ENCODE data around the gene C1orf116.

The C1orf116 gene

GRCh38 chr1:206974140-206974539 is 58.4 kb downstream of the C1orf116 start:
- Histone ChIP-seq H3K9me2 (replicated peaks; ENCODE audit: low read depth, low read length) (no peaks in the 10 kb centered on the region), H3K79me2 (ENCODE audit: insufficient read depth, low read length) (no peaks in the 10 kb centered on the region), H3F3A (ENCODE audit: low read depth) (no peaks in the 10 kb centered on the region), H3K4me2 (ENCODE audit: low read depth, low read length, poor library complexity, severe bottlenecking) (no peak overlapping the region), H2AFZ (ENCODE audit: low read length) (no peak overlapping the region), H3K9me3 (ENCODE audit: insufficient read depth, low read depth, low read length) (no peaks in the 10 kb centered on the region), H3K4me1 (ENCODE audit: insufficient read depth, low read length, poor library complexity, severe bottlenecking) (no peaks in the 10 kb centered on the region), H3K36me3 (ENCODE audit: insufficient read depth, low read length) (no peaks in the 10 kb centered on the region), H4K20me1 (ENCODE audit: insufficient read depth, low read length, poor library complexity, severe bottlenecking) (no peaks in the 10 kb centered on the region), H3K4me3 (ENCODE audit: low read length, poor library complexity, severe bottlenecking) (no peak overlapping the region), H3K27me3 (ENCODE audit: insufficient read depth, low read length, poor library complexity, severe bottlenecking) (peaks cover 4% of the 10 kb centered on the region), H3K9ac (ENCODE audit: low read depth, low read length, poor library complexity, severe bottlenecking) (no peak overlapping the region)
- TF ChIP-seq EZH2phosphoT487 (IDR thresholded peaks at IDR 0.05; ENCODE audit: borderline replicate concordance) (no peak), CTCF (conservative IDR thresholded peaks at IDR 0.05; ENCODE audit: low read length) (no peak)

GRCh38 chr1:206972728-206973127 is 59.8 kb downstream of the C1orf116 start:
- no peaks in the 10 kb centered on the region for H3F3A ChIP-seq (ENCODE audit: low read depth)
- H3K79me2 ChIP-seq (ENCODE audit: insufficient read depth, low read length): no peaks in the 10 kb centered on the region
- peaks cover 1% of the 10 kb centered on the region for H3K4me1 ChIP-seq (ENCODE audit: insufficient read depth, low read length, poor library complexity, severe bottlenecking)
- H3K9me2 ChIP-seq (replicated peaks; ENCODE audit: low read depth, low read length): no peaks in the 10 kb centered on the region
- peaks cover 4% of the 10 kb centered on the region for H3K27me3 ChIP-seq (ENCODE audit: insufficient read depth, low read length, poor library complexity, severe bottlenecking)
- H3K4me3 ChIP-seq (ENCODE audit: low read length, poor library complexity, severe bottlenecking): no peak overlapping the region
- no peaks in the 10 kb centered on the region for H4K20me1 ChIP-seq (ENCODE audit: insufficient read depth, low read length, poor library complexity, severe bottlenecking)
- H3K4me2 ChIP-seq (ENCODE audit: low read depth, low read length, poor library complexity, severe bottlenecking): no peak overlapping the region
- TF ChIP-seq EZH2phosphoT487 (IDR thresholded peaks at IDR 0.05; ENCODE audit: borderline replicate concordance) (no peak), CTCF (conservative IDR thresholded peaks at IDR 0.05; ENCODE audit: low read length) (no peak)
- H2AFZ ChIP-seq (ENCODE audit: low read length): no peak overlapping the region
- no peak overlapping the region for H3K9ac ChIP-seq (ENCODE audit: low read depth, low read length, poor library complexity, severe bottlenecking)
- H3K36me3 ChIP-seq (ENCODE audit: insufficient read depth, low read length): no peaks in the 10 kb centered on the region
- H3K9me3 ChIP-seq (ENCODE audit: insufficient read depth, low read depth, low read length): no peaks in the 10 kb centered on the region

GRCh38 chr1:206971029-206971655 is 61.4 kb downstream of the C1orf116 start:
- no peak for TF ChIP-seq CTCF (conservative IDR thresholded peaks at IDR 0.05; ENCODE audit: low read length)
- no peak for TF ChIP-seq EZH2phosphoT487 (IDR thresholded peaks at IDR 0.05; ENCODE audit: borderline replicate concordance)
- H3K36me3 ChIP-seq (ENCODE audit: insufficient read depth, low read length): no peaks in the 10 kb centered on the region
- no peaks in the 10 kb centered on the region for H3K9me2 ChIP-seq (replicated peaks; ENCODE audit: low read depth, low read length)
- H4K20me1 ChIP-seq (ENCODE audit: insufficient read depth, low read length, poor library complexity, severe bottlenecking): no peaks in the 10 kb centered on the region
- H2AFZ ChIP-seq (ENCODE audit: low read length): no peak overlapping the region
- H3F3A ChIP-seq (ENCODE audit: low read depth): no peaks in the 10 kb centered on the region
- no peak overlapping the region for H3K9ac ChIP-seq (ENCODE audit: low read depth, low read length, poor library complexity, severe bottlenecking)
- no peak overlapping the region for H3K4me3 ChIP-seq (ENCODE audit: low read length, poor library complexity, severe bottlenecking)
- no peaks in the 10 kb centered on the region for H3K79me2 ChIP-seq (ENCODE audit: insufficient read depth, low read length)
- peaks cover 4% of the 10 kb centered on the region for H3K27me3 ChIP-seq (ENCODE audit: insufficient read depth, low read length, poor library complexity, severe bottlenecking)
- no peaks in the 10 kb centered on the region for H3K9me3 ChIP-seq (ENCODE audit: insufficient read depth, low read depth, low read length)
- no peak overlapping the region for H3K4me2 ChIP-seq (ENCODE audit: low read depth, low read length, poor library complexity, severe bottlenecking)
- peaks cover 10% of the 10 kb centered on the region for H3K4me1 ChIP-seq (ENCODE audit: insufficient read depth, low read length, poor library complexity, severe bottlenecking)
